ENCODE data around the gene NCOA3.

The NCOA3 gene

DNA sequence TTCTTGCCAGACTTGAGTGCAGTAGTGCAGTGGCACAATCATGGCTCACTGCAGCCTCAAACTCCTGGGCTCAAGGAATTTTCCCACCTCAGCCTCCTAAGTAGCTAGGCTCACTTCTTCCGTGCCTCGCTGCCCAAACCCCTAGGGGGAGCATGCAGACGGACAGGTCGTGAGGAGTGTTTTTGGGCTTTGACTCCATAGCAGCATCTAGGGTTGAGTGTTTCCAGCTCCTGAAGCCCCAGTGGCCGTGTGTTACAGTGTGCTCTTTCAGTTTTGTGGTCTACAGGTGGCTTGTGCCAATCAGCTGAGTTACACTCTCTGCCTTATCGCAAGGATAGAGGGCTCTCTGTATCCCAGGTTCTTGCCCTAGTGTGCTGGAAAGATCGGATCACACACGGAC is 33.4 kb downstream of the NCOA3 start:
- DNase-seq (ENCODE audit: low read depth), result no peak
- no peak overlapping the region for H3K4me3 ChIP-seq (ENCODE audit: low read depth, low read length)
- TF ChIP-seq, protein P1, sequence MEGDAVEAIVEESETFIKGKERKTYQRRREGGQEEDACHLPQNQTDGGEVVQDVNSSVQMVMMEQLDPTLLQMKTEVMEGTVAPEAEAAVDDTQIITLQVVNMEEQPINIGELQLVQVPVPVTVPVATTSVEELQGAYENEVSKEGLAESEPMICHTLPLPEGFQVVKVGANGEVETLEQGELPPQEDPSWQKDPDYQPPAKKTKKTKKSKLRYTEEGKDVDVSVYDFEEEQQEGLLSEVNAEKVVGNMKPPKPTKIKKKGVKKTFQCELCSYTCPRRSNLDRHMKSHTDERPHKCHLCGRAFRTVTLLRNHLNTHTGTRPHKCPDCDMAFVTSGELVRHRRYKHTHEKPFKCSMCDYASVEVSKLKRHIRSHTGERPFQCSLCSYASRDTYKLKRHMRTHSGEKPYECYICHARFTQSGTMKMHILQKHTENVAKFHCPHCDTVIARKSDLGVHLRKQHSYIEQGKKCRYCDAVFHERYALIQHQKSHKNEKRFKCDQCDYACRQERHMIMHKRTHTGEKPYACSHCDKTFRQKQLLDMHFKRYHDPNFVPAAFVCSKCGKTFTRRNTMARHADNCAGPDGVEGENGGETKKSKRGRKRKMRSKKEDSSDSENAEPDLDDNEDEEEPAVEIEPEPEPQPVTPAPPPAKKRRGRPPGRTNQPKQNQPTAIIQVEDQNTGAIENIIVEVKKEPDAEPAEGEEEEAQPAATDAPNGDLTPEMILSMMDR (IDR thresholded peaks at IDR 0.05; ENCODE audit: low read depth, low read length, missing control alignments), result peak; percentile 27
- in situ Hi-C loops (cut with HindIII; ENCODE audit: low sequenced_read_pairs), result no loop called here

DNA sequence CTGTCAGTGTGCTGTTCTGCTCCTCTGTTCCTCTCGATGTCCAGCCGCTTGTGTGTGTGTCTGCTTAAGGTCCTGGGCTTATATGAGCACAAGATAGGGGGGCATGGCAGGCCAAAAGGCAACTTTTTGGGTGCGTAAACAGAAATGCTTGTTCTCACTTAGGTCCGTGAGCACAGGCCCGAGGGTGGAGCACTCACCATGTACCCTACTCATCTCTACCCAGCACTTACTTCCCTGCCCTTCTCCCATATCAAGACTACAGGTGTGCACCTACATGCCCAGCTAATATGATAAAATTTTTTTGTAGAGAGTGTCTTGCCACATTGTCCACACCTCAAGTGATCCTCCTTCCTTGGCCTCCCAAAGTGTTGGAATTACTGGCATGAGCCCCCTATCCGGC is 34.3 kb downstream of the NCOA3 start:
- DNase-seq (ENCODE audit: low read depth), result no peak
- no peak overlapping the region for H3K4me3 ChIP-seq (ENCODE audit: low read depth, low read length)
- in situ Hi-C loops (cut with HindIII; ENCODE audit: low sequenced_read_pairs), result no loop called here
- TF ChIP-seq, protein P1 (IDR thresholded peaks at IDR 0.05; ENCODE audit: low read depth, low read length, missing control alignments), result no peak

DNA sequence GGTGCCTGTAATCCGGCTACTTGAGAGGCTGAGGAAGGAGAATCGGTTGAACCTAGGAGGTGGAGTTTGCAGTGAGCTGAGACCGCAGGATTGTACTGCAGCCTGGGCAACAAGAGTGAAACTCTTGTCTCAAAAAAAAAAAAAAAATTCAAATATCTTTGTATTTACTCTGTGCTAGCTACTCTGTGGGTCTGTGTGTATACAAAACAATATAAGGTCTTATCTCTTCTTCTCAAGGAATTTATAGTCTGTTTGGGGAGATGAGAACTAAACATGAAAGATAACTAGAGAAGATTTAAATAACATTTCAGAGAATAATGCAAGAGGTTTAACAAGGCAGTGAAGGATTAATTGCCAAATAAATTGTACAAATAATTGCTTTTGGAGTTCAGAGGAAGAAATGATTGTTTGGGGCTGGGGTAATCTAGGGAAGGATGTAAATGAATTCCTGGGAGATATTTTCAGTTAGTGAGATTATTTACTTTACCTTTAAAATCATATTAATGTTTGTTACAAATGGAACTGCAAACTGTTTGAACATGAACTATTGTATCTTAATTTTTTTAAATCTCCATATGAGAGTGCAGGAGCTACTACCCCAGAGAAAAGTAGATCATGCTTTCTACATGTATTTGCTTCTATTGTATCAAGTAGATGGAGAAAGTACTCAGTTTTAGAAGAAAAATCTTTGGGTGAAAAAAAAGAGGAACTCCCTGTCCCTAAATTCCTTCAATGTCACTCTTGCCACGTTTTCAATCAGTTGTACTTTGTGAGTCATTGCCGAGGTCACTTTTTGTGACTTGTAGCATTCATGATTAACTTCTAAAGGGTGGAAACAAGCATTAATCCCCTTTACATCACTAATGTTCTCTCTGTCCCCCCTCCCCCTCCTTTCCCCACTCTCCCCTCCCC is 39.0 kb downstream of the NCOA3 start:
- TF ChIP-seq, protein P1 (IDR thresholded peaks at IDR 0.05; ENCODE audit: low read depth, low read length, missing control alignments), result no peak
- in situ Hi-C loops (cut with HindIII; ENCODE audit: low sequenced_read_pairs), result no loop called here
- no peak for DNase-seq (ENCODE audit: low read depth)
- H3K4me3 ChIP-seq (ENCODE audit: low read depth, low read length), result no peak overlapping the region

DNA sequence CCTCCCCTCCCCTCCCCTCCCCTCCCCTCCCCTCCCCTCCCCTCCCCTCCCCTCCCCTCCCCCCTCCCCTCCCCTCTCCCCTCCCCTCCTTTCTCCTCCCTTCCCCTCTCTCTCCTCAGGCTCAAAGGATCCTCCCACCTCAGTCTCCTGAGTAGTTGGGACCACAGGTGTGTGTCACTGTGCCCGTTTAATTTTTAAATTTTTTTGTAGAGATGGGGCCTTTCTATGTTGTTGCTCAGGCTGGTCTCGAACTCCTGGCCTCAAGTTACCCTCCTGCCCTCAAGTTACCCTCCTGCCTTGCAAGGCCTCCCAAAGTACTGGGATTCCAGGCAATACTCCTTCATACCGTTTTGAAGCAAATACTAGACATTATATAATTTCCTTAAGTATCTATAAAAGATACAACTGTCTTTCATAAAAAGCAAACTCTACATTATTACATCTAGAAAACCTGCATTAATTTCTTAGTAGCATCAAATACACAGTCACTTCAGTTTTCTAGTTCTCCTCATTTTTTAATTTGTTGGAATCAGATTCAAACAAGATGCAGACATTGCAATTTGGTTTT is 39.8 kb downstream of the NCOA3 start:
- DNase-seq (ENCODE audit: low read depth), result no peak
- TF ChIP-seq, protein P1 (IDR thresholded peaks at IDR 0.05; ENCODE audit: low read depth, low read length, missing control alignments), result no peak
- in situ Hi-C loops (cut with HindIII; ENCODE audit: low sequenced_read_pairs), result no loop called here
- H3K4me3 ChIP-seq (ENCODE audit: low read depth, low read length), result no peak overlapping the region

DNA sequence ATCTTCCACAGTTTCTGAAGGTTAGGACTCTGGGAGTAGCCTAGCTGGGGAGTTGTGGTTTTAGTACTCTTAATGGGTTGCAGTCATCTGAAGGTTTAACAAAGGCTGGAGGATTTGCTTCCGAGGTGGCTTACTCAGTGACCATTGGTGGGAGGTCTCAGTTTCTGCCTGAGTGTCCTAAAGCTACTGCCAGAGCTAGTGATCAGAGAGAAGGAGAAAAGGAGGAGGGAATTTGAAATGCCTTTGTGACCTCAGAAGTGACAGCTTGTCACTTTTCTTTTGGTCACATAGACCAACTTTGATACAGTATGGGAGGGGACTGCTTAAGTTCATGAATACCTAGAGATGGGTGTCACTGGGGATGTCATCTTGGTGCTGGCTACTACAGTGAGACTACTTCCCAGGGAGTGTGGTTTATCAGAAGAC is 41.3 kb downstream of the NCOA3 start:
- H3K4me3 ChIP-seq (ENCODE audit: low read depth, low read length), result no peak overlapping the region
- TF ChIP-seq, protein P1 (IDR thresholded peaks at IDR 0.05; ENCODE audit: low read depth, low read length, missing control alignments), result no peak
- in situ Hi-C loops (cut with HindIII; ENCODE audit: low sequenced_read_pairs), result no loop called here
- no peak for DNase-seq (ENCODE audit: low read depth)

DNA sequence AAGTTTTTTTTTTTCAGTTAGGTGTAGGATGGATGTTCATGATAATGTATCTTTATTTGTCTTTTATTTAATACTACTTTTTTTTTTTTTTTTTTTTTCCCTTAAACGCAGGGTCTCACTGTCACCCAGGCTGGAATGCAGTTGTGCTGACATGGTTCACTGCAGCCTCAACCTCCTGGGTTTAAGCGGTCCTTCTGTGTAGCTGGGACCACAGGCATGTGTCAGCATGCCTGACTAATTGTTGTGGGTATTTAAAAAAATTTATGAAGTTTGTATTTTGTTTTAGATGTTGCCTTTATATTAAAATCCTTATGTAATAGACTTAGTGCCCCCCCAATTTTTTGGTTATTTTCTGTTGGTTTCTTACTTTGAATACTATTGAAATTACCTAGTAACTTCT is 42.6 kb downstream of the NCOA3 start:
- in situ Hi-C loops (cut with HindIII; ENCODE audit: low sequenced_read_pairs), result no loop called here
- DNase-seq (ENCODE audit: low read depth), result peak; percentile 63

More for the DNA sequence above, 42.6 kb downstream of the NCOA3 start:
- TF ChIP-seq, protein P1 (IDR thresholded peaks at IDR 0.05; ENCODE audit: low read depth, low read length, missing control alignments), result no peak
- H3K4me3 ChIP-seq (ENCODE audit: low read depth, low read length), result no peak overlapping the region
